Kidney tubule cell (primary cell): ENCODE results near the gene MTF1.
"Not testable (repeated sequence)": the region's sequence is repeated elsewhere in the genome, so short reads cannot be mapped to it uniquely, and the experiment has no call there.

Experiments used
- DNase-seq: peaks from one replicate; pipeline ENCODE4 v3.0.0-alpha.2; 2018; ENCODE audit warnings: low spot score

Gene MTF1

DNA sequence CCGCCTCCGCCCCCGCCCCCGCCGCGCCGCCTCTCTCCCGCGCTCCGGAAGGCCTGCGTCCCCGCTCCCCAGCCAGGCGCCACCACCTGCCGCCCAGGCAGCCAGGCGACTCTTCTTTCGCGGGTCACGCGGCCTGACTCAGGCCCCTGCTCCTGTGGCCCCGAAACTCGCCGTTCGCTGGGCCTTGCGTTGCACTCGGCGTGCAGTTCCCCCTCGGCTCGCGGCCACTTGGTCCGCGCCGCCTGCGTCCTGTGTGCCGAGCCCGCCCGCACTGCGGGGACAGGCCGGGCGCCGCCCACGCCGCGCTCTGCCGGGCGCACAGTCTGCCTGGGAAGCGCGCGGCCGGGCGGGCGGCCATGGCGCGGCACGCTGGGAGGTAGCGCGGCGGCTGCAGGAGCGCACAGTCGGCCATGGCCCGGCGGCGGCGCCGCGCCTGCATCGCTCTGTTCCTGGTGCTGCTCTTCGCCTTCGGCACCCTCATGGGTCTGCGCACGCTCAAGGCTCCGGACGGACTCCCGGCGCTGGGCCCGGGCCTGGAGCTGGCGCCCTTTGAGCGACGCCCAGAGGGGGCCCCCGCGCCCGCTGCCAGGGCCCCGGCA lies 65.5 kb downstream of the MTF1 start, which contains the start of gene MANEAL:
Gene MANEAL, plus strand, starts transcription at position 75 of the 599 bp plus-strand sequence. Its CDS starts 336 bp downstream, at position 411.
- peak; percentile 60 for DNase-seq

DNA sequence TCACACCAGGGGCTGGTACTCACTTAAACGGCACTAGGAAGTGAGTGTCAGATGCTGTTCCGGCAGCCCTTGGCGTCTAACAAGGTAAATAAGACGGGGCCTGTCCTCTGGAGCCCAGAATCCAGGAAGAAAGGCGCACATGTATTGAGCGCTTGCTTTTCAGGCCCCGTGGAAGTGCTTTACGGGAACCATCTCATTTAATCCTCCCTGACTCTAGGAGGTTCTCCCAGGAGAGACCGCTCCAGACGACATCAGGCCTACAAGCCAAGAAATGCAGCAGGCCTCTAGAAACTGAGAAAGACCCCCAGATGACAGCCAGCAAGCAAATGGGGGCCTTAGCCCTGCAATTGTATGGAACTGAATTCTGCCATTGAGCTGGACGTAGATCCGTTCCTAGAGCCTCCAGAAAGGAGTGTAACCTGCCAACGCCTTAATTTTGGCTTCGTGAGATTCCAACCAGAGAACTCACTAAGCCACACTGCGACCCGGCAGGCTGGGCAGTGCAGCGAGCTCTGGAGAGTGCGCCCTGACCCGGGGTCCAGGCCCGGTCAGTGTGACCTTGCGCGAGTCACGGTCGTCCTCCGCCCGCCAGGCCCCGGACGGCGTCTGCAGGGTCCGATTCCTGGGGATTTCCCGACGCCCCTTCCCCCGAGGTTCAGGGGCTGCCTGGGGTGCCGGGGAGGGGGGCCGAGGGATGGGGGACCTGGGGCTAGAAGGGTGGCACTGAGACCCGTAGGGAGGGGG lies 66.3 kb downstream of the MTF1 start:
- DNase-seq, result no peak

- no peak for DNase-seq
Measured at GRCh38 chr1:37782491-37782890, 76.9 kb downstream of the MTF1 start.

- no peak for DNase-seq
Measured at GRCh38 chr1:37778654-37779053, 80.7 kb downstream of the MTF1 start.

DNA sequence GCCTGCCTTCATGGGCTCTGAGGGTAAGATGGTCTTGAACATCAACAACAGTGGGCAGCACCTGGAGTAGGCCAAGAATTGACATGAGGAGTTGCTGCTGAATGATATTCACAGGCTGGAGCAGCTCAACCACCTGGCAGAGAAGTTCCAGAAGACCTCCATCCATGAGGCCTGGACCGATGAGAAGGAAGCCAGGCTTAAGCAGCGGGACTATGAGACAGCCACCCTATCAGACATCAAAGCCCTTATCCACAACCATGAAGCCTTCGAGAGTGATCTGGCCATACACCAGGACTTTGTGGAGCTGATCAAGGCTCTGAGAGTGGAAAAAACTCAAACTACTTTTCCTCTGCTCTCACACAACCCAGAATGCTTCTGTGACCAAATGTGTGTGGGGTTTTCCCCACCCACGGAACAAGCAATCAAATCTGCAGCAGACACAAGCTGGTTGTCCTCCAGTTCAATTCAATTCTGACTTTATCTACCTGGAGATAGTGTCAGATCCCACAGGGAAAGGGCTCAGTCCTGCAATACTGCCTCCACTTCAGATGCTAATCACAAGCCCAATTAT lies 82.4 kb downstream of the MTF1 start:
- DNase-seq, result no peak

GRCh38 chr1:37771440-37771839 lies 88.0 kb downstream of the MTF1 start:
- DNase-seq, result not testable (repeated sequence)

DNA sequence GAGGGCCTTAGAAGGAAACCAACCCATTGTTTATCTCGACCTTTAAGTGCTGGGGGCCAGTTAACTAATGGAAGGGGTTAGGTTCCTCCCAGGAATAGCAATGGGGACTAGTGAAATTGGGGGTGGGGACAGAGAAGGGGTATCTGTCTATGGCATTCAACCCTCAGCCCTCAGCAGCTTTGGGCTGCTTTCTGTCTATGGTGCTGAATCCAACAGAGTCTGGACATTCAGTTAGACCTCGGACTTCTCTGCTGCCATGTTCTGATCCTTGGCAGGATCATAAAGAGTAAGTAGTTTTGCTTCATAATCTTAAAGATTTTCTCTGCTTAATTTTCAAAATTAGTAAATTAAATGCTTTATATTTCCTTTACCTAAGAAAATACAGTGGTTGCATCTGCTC lies 91.9 kb downstream of the MTF1 start:
- DNase-seq, result no peak

DNA sequence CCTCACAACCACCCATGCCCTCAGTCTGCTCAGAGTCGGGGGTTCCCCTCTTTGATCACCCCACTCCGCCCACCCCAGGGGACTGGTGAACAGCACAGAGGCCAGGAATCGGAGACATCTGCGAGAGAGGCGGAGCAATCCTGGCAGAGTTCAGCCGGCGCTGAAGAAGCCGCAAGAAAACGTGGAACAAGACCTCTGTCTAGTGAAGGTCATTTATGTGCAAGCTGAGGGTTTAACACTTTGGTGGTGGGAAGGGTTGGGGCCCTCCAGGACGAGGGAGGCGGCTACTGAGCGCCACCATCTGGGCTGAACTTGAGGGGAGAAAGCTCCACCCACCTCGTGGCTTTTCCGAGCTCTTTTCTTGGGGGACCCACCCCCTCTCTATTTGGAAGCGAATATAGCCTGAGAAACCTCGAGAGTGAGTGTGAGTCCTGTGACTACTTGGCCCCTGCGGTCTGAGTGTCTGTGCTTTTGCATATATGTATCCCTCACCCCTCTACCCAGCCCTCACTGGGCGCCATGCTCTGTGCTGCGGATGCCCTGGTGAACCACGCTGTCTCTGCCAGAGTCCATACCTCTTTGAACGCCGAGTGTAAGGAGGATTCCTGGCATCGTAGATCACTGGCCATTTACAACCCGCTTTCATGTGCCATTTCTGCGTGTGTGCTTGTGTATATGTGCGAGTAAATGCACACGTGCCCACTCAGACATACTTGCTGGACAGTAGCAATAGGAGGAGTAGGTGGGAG lies 93.3 kb downstream of the MTF1 start:
- DNase-seq, result no peak

DNA sequence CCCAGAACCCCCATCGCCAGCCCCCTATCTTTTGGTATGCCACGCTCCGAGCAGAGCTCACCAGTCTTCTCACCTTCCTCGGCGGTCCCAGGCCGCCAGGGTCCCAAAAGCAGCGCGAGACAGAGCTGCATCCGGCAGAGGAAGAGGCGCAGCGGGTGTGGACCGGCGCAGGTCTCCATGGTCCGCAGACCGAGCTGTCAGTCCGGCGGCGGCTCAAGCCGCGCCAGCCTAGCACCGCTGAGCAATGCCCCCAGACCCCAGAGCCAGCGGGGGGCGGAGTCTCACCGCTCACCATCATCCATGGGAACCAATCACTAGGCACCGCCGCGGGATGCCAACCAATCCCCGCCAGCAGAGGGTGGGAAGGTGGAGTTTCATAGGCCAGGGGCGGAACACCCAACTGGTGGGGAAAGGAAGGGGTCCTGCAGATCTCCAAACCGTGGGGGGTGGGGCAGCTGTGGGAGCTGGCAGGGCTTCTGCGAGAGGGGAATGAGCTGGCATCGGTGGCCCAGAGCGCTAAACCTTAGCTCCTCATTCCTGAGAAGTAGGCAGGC lies 94.4 kb downstream of the MTF1 start, which contains the start of gene EPHA10:
Gene EPHA10, minus strand, starts transcription at position 233 of the 554 bp plus-strand sequence. Its CDS starts 54 bp downstream, at position 179.
- no peak for DNase-seq

- DNase-seq, result peak; percentile 30
Measured at GRCh38 chr1:37764414-37764825, 95.0 kb downstream of the MTF1 start.

DNA sequence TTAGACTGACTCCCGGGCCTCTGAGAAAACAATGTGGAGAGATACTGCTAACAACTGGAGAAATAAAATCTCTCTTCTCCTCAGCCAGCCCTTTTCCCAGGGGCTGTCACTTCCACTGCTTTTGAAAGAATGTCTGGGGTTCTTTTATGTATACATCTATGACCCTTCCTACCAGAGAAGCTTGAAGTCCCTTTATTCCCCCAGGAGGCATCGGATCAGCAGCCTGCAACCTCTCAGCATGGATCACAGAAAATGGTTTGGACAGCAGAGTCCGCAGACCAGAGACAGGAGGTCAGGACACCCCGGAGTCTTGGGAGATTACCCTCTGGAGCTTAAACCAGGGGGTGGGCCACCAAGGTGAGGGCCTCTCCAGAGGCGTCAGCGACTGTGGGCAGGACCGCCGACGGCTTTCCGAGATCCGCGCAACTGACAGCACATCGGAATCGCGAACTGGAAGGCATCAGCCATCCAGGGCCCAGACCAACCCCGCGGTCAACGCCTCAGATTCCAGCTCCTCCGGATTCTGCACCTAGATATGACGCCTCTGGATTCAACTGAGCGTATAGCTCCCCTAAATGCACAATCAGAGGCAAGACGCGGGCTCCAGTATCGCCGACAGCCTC lies 95.5 kb downstream of the MTF1 start:
- no peak for DNase-seq

GRCh38 chr1:37762516-37762915 lies 96.9 kb downstream of the MTF1 start:
- DNase-seq, result no peak

GRCh38 chr1:37761416-37762095 lies 97.8 kb downstream of the MTF1 start:
- DNase-seq, result no peak
